ENCODE results near the gene PXMP4.

The PXMP4 gene

DNA sequence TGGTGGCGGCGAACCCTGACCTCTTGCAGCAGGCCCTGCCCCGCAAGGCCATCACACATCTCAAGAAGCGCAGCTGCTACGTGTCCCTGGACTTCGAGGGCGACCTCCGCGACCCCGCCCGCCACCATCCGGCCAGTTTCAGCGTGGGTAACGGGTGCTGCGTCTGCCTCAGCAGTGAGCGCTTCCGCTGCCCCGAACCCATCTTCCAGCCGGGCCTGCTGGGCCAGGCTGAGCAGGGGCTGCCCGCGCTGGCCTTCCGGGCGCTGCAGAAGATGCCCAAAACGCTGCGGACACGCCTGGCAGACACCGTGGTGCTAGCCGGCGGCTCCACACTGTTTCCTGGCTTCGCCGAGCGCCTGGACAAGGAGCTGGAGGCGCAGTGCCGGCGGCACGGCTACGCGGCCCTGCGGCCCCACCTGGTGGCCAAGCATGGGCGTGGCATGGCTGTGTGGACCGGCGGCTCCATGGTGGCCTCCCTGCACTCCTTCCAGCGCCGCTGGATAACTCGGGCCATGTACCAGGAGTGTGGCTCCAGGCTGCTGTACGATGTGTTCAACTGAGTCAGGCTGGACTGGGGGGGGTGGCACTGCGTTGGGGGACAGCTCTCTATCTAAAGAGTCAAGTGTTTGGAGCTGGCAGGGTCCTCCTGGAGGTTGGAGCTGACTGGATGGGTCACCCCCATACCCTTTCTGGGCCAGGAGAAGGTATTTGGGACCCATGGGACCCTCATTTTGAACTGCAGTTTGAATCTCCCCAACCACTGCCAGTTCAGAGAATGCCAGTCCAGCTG lies 52.2 kb downstream of the PXMP4 start:
- peak; percentile 78 for DNase-seq

DNA sequence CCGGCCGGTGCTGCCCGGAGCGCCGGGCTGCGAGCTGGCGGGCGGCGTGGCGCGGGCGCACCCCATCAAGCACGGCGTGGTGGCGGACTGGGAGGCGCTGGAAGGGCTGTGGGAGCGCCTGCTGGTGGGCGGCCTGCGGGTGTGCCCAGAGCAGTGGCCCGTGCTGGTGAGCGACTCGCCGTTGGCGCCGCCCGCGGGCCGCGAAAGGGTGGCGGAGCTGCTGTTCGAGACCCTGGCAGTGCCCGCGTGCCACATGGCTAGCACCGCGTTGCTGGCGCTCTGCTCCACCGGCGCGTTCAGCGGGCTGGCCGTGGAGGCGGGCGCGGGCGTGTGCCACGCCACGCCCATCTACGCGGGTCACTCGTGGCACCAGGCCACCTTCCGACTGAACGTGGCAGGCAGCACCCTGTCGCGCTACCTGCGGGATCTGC lies 52.9 kb downstream of the PXMP4 start:
- peak; percentile 48 for DNase-seq

DNA sequence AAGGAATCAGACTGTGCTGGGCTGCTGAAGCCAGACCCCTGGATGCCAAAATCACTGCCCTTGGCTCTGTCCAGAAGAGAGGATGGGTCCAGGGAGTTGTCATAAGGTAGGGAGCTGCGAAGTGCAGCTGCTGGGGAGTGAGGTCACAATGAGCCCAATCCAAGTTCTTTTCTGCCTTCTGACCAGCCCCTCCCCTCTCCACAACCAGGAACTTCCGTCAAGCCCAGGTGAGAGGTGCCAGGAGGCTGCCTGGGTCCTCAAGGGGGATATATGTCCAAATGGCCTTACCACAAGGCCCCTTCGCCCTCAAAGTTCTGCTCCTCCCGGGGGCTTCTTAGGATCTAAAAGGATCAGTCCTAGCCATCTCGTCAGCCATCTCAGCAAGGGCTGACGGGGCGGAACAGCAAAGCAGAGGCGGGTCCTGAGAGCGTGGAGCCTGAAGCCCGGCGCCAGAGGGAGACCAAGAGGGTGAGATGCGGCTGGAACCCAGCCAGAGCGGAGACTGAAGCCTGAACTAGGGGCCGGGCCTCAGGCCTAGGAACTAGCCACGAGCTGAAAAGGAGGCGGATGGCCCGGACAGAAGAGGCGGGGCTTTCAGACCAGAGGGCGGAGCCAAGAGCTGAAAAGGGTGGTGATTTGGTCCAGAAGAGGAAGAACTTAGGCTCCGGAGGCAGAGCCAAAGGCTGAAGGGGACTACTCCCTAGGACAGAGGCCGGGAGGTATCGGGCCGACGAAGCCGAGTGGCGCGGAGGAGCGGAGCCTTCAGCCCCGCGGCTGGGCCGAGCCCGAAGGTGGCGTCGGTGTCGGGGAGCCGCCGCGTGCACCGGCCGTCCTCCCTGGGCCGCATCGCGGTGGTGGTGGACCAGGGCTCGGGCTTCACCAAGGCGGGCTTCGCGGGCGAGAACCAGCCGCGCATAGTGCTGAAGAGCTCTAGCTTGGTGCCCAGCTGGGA lies 53.5 kb downstream of the PXMP4 start, which contains the start of gene ACTL10:
Gene ACTL10, plus strand, starts transcription at position 651 of the 952 bp plus-strand sequence. CDS start 555 bp downstream, outside the sequence.
- peak; percentile 79 for DNase-seq

- DNase-seq = no peak
Measured at GRCh38 chr20:33664762-33665144, 55.4 kb downstream of the PXMP4 start.

DNA sequence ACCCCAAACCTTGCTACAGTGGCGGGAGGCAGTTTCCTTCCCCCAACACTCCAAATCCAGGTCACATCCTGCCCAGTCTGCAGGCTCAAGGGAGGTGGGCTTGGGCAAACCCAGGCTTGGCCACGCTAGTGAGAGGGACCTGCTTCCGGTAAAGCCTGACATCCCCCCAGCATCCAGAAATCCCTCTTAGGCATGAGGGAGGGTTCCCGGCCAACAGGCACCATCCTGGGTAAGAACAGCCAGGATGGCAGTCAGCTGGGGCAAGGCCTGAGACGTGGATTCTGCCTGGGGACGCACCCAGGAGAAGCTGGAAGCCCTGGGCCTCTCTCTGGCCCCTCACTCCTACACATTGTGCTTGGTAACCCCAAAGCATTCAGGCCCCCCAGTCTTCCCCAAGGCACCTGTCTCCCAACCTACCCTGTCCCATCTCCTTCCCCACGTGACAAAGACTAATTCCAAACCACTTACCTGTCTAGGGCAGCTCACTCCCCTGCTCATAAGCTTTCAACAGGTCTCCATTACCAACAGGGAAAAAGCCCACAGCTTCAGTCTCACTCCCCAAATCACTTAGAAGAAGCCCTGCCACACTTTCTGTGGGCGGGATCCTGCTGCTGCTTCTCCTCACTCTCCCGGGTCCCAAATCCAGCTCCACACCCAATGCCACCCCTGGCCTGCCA lies 55.9 kb downstream of the PXMP4 start:
- no peak for DNase-seq

GRCh38 chr20:33663161-33664084 lies 56.7 kb downstream of the PXMP4 start:
- DNase-seq = peak; percentile 82

DNA sequence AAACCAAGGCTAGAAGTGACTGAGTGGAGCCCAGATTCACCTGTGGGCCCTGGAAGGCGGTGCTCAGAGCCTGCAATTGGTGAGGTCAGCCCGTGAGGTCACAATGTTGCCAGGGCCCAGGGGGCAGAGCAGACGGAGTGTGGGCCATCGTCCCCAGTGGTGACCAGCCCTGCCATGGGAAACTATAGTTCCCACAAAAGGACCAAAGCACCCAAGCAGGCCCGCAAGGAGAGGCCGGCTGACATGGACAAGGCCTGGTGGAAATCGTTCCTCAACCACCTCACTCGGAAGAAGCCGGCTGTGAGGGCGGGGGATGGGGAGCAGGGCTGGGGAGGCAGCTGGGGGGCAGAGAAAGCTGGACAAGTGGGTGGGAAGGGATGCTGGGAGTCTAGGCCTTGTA lies 57.9 kb downstream of the PXMP4 start, which contains the start of gene C20orf144:
Gene C20orf144, plus strand, starts transcription at position 156 of the 400 bp plus-strand sequence. Its CDS starts 19 bp downstream, at position 175.
- DNase-seq = no peak

DNA sequence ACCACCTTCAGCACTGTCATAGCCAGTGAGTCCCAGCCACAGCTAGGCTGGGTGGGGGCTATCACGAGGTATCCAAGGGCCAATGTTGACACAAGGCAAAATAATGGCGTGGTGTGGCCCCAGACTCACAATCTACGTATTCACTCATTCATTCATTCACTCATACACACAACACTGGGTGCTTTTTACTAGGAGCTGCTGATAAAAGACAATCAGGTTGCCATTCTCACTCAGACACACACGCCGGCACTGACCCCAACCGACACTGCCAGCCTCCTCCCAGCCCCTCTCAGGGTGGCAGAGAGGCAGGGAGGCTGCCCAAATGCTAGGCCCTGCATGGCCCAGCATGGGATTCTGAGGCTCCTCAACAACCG lies 59.4 kb downstream of the PXMP4 start:
- no peak for DNase-seq

- no peak for DNase-seq
Measured at GRCh38 chr20:33660035-33660684, 60.0 kb downstream of the PXMP4 start.

DNA sequence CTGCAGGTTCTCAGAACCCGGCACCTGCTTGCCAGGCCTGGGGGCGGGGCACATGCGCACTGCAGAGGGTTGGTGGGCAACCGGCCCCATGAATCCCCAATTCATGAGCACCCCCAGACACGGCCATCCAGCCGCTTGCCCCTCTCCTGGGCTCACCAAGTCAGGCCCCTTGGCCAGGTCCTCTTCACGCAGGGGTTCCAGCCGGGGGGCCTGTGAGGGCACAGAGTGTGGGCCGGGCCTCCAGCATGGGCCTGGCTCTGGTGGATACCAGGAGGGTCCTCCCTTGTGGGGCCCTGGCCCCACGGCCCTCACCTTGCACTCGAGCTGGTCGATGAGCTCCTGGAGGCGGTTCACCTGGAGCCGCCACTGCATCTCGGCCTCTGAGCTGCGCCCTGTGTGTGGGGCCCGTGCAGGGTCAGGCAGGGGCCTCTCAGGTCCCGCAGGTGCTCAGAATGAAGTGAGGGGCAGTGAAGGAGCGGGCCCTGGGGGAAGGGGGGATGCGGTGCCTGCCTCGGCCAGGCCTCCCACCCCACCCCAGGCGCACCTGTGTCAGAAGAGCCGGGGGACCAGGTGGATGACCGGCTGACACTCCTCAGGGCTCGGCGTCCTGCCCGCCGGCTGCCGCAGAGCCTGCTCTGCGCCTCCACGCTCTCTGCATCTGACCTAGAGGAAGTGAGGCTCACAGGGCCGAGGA lies 60.6 kb downstream of the PXMP4 start:
- DNase-seq = no peak

GRCh38 chr20:33658929-33659328 lies 61.2 kb downstream of the PXMP4 start:
- no peak for DNase-seq

GRCh38 chr20:33658510-33658909 lies 61.6 kb downstream of the PXMP4 start:
- no peak for DNase-seq

DNA sequence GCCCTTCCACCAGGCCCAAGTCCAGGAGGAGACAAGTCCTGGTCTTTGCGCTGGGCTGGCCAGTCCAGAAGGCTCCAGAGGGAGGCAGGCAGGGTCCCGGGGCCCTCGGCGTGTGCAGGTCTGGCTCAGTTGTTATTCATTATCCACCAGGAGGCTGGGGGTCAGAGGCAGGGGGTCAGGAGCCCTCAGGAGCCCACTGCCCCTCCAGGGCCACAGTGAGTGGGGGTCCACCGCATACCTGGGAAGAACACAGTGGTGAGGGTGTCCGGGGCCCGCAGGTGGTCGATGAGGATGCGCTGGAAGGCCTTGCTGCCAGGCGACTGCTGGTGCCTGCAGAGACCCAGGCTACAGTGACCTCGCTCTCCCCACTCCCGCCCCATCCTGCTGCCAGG lies 62.4 kb downstream of the PXMP4 start:
- no peak for DNase-seq

DNA sequence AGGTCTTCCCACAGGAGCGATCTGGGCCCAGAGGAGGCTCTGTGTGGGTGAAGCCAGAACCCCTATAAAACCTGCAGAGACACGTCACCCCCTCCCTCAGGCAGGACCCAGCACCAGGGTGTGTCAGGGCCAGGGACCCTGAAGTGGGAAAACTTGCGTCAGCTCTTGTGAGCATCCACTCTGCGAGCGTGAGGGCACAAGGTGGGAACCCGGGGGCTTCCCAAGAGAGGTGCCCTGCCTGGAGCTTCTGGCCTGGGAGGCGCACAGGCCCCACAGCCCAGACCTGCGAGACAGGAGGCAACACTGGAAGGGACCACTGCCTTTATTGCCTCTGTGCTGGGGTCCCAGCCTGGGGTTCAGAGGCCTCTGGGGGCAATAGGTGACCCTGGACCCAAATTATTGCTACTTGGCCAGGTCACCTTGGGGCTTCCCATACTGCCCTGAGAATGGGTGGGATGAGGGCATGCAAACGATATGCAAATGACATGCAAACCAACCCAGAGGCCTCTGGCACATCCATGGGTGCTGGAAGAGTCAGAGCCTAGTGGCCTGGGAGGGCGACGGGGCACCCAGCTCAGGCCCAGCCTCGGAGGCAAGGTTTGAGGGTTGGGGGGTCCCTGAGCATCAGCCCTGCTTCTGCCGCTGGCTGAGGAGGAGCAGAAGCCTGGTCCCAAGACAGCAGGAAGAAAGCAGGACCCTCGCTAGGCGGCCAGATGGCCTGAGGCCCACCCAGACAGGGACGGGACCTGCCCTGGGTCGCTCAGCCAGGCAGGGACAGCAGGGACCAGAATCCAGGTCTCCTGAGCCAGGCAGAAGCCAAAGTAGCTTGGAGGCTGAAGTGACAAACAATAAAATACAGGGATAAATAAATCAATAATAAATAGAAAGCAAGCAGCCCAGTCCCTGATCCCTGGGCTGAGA lies 63.1 kb downstream of the PXMP4 start:
- no peak for DNase-seq

DNA sequence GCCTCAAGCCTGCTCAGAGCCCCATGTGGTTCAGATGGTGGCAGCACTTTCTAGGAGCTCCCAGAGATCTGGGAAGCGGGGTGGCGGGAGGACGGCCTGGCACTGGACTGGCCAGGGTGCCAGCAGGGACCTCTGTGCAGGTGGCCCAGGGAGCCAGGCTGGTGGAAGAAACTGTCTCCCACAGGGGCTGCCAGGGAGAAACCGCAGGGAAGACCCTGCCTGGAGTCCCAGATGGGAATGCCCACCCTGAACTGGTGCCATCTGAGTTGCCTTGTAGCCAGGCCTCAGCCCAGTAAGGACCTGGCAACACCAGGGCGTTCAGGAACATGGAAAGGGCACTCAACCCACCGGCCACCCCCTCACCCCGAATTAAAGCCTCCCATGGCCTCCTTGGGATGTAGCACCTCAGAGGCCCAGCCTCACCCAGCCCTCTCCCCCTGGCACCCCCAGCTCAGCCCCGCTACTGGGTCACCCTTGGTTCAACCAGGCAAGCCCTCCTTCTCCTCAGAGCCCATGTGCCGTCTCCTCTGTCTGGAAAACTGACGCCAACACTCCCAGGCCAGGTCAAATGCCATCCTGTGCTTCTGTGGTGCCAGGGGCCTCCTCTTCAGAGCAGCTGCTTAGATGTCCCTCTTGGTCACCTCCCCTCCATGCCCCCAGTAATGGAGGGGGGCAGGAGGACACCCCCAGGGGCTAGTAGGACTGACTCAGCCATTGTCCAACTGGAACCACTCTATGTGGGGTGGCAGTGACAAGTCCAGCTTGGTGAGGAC lies 63.9 kb downstream of the PXMP4 start:
- no peak for DNase-seq

DNA sequence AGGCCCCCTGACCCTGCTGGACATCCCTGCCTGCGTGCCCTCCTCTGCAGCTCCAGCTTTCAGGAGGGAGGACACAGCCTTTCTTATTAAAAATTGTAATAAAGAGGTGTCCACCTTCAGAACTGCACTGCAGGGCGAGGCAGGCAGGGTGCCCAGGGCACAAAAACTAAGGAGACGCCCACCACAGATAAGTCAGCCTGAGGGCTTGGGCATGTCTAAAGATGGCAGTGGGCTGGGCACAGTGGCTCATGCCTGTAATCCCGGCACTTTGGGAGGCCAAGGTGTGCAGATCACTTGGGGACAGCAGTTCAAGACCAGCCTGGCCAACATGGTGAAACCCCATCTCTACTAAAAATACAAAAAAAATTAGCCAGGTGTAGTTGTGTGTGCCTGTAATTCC lies 64.9 kb downstream of the PXMP4 start:
- DNase-seq = no peak

DNA sequence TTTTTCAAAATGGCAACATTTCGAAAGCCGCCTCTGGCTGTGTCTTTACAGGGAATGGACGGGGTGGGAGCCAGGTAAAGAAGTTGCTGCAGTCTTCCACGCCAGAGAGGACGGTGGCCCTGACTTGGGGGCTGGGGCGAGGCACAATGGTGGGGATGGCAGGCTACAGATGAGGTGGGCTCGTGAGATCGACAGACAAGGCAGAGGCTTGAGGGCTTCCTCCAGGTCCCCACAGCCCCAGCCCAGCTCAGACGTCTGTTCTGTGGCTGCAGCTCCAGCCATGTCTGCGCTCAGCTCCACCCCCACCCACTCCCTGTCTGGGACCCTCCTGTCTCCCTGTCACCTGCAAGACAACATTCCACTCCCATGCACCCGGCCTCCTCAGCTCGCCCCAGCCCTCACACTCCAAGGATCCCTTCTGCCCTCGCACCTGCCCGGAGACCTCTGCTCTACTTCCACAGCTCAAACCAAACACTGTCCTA lies 65.4 kb downstream of the PXMP4 start:
- no peak for DNase-seq

- no peak for DNase-seq
Measured at GRCh38 chr20:33653900-33654596, 66.1 kb downstream of the PXMP4 start.

Data from activated CD8-positive, alpha-beta memory T cell treated with anti-CD3 and anti-CD28 coated beads, Interleukin-2, amount 50 U/mL, for 4 hours (primary cell).